MCF 10A (cell line): ENCODE measurements around the gene CD180. TPM values are rescaled to one million over a fixed set of nuclear protein-coding genes. Genes with fewer than 3 reads are reported as not detected.

Experiments used
- Bru-seq: library from RNA; stranded (reverse); fragments of 400-500 nt; gene quantifications from one replicate; lab custom pipeline; 2021; lab: Mats Ljungman, UMichigan
- BruChase-seq, 2 experiments: library from RNA; stranded (reverse); fragments of 400-500 nt; gene quantifications; one replicate each; lab custom pipeline; 2021; lab: Mats Ljungman, UMichigan
- BruUV-seq: library from RNA; stranded (reverse); fragments of 400-500 nt; replicated peaks from 2 replicates; lab custom pipeline; 2021; lab: Mats Ljungman, UMichigan
- CTCF ChIA-PET: fragments of 300-600 bp; sonication (Branson Sonifier 250); formaldehyde crosslinking; extraction: SDS; loops from one replicate; lab custom pipeline; 2021; ENCODE audit warnings: antibody characterized with exemption, inconsistent platforms; lab: Yijun Ruan, JAX
- POLR2A ChIA-PET: fragments of 300-600, 350-650 bp; sonication (Branson Sonifier 250); formaldehyde crosslinking; extraction: SDS; loops from one replicate; lab custom pipeline; 2020; ENCODE audit warnings: antibody characterized with exemption, inconsistent platforms; lab: Yijun Ruan, JAX
- DNase-seq: peaks from one replicate; pipeline ENCODE4 v3.0.0-alpha.2; 2018; ENCODE audit not compliant: unreplicated experiment
- H3K27ac Mint-ChIP-seq: one replicate; pipeline ENCODE4 v1.8.0; 2022; ENCODE audit warnings: mild to moderate bottlenecking, low read depth, mixed read lengths; ENCODE audit not compliant: unreplicated experiment
- H3K27me3 Mint-ChIP-seq: one replicate; pipeline ENCODE4 v1.8.0; 2022; ENCODE audit warnings: mixed read lengths; ENCODE audit not compliant: insufficient read depth, unreplicated experiment
- H3K36me3 Mint-ChIP-seq: one replicate; pipeline ENCODE4 v1.8.0; 2022; ENCODE audit warnings: mild to moderate bottlenecking, moderate library complexity, mixed read lengths; ENCODE audit not compliant: insufficient read depth, unreplicated experiment
- H3K4me1 Mint-ChIP-seq: one replicate; pipeline ENCODE4 v1.8.0; 2022; ENCODE audit warnings: mixed read lengths; ENCODE audit not compliant: insufficient read depth, unreplicated experiment
- H3K4me3 Mint-ChIP-seq: one replicate; pipeline ENCODE4 v1.8.0; 2022; ENCODE audit warnings: mild to moderate bottlenecking, moderate library complexity, mixed read lengths; ENCODE audit not compliant: unreplicated experiment
- H3K9me3 Mint-ChIP-seq: one replicate; pipeline ENCODE4 v1.8.0; 2022; ENCODE audit warnings: mixed read lengths; ENCODE audit not compliant: unreplicated experiment
- CTCF ChIP-seq: fragments of 200-600 bp; IDR thresholded peaks from one replicate; pipeline ENCODE4 v1.8.0; 2022; ENCODE audit warnings: antibody characterized with exemption, mild to moderate bottlenecking; ENCODE audit not compliant: unreplicated experiment
- intact Hi-C: fragments of 100-400 bp; cut with micrococcal nuclease; formaldehyde crosslinking; loops from 2 replicates; pipeline ENCODE4 v1.14.1; 2022
- long read RNA-seq: library from polyadenylated mRNA; stranded (forward); transcript quantifications from one replicate; pipeline ENCODE4 v2.0.0, GENCODE V29; 2022
- total RNA-seq: library from RNA; stranded (reverse); gene quantifications from 2 replicates; pipeline ENCODE4 v1.2.3, GENCODE V29; 2022

CD180 gene
- total RNA-seq: 0.07 TPM in 1 of 2 replicates, not detected in the other
- Bru-seq, nascent RNA: percentile 9 among the genes with signal in this experiment
- BruChase-seq, experiment 1, labeled RNA remaining after a 6-hour chase: percentile 11 among the genes with signal in this experiment
- BruChase-seq, experiment 2, labeled RNA remaining after a 2-hour chase: percentile 6 among the genes with signal in this experiment
- long read RNA-seq: 0 reads

- ChIA-PET CTCF (interaction anchor here (0.6 to 0.9 kb wide), 3 partner anchors 30 to 431 kb away, joined by 3 to 9 read pairs (median 5); no protein-coding TSS in a partner anchor), POLR2A (no interaction called here)
Observed at GRCh38 chr5:67196537-67197059, at the start of gene CD180. Gene CD180, minus strand, starts transcription at chr5:67196799. Its CDS starts 158 bp downstream, at chr5:67196641.

GRCh38 chr5:67246108-67246507 lies 49.5 kb upstream of the CD180 start:
- intact Hi-C loops: loop anchor here (1.0 to 10.0 kb wide), 8 partner anchors 149 to 1219 kb away; partner anchors contain the start of gene PIK3R1
- no peaks in the 10 kb centered on the region for H3K36me3 Mint-ChIP-seq
- ChIA-PET CTCF (interaction anchor here (0.6 to 3.7 kb wide), 35 partner anchors 12 to 1597 kb away, joined by 3 to 18 read pairs (median 3); partner anchors contain the start of gene PIK3R1), POLR2A (interaction anchor here (0.6 to 5.1 kb wide), 33 partner anchors 8 to 1087 kb away, joined by 3 to 129 read pairs (median 4); partner anchors contain the start of gene PIK3R1)
- BruUV-seq: no TSS peak
- H3K4me3 Mint-ChIP-seq: no peak overlapping the region
- peak; percentile 88 for DNase-seq
- H3K9me3 Mint-ChIP-seq: no peaks in the 10 kb centered on the region
- no peak overlapping the region for H3K27ac Mint-ChIP-seq
- H3K4me1 Mint-ChIP-seq: no peaks in the 10 kb centered on the region
- no peaks in the 10 kb centered on the region for H3K27me3 Mint-ChIP-seq
- peak; percentile 54 for TF ChIP-seq CTCF

More at GRCh38 chr5:67196537-67197059, at the start of gene CD180:
- peaks cover 12% of the 10 kb centered on the region for H3K4me1 Mint-ChIP-seq
- H3K4me3 Mint-ChIP-seq: no peak within 1 kb of the TSS
- H3K27ac Mint-ChIP-seq: no peak within 1 kb of the TSS
- intact Hi-C loops: no loop called here
- DNase-seq: no peak
- H3K36me3 Mint-ChIP-seq: no peaks in the 10 kb centered on the region
- no TSS peak for BruUV-seq
- H3K27me3 Mint-ChIP-seq: no peaks in the 10 kb centered on the region
- no peak for TF ChIP-seq CTCF
- peaks cover 7% of the 10 kb centered on the region for H3K9me3 Mint-ChIP-seq

- no peaks in the 10 kb centered on the region for H3K36me3 Mint-ChIP-seq
- ChIA-PET CTCF (interaction anchor here (0.6 to 2.7 kb wide), 17 partner anchors 63 to 1598 kb away, joined by 3 to 16 read pairs (median 3); no protein-coding TSS in a partner anchor), POLR2A (interaction anchor here (0.7 to 5.1 kb wide), 15 partner anchors 23 to 1054 kb away, joined by 3 to 129 read pairs (median 4); partner anchors contain the start of gene PIK3R1)
- no peaks in the 10 kb centered on the region for H3K27me3 Mint-ChIP-seq
- no peaks in the 10 kb centered on the region for H3K9me3 Mint-ChIP-seq
- H3K4me3 Mint-ChIP-seq: no peak overlapping the region
- BruUV-seq: no TSS peak
- no peak overlapping the region for H3K27ac Mint-ChIP-seq
- intact Hi-C loops: loop anchor here (5.0 to 10.0 kb wide), 4 partner anchors 269 to 1219 kb away; no protein-coding TSS in a partner anchor
- TF ChIP-seq CTCF: no peak
- DNase-seq: no peak
- H3K4me1 Mint-ChIP-seq: no peaks in the 10 kb centered on the region
Observed at GRCh38 chr5:67245259-67245846, 48.8 kb upstream of the CD180 start.
